K562 (cell line): ENCODE measurements around the gene HLA-DOB. TPM values are rescaled to one million over a fixed set of nuclear protein-coding genes. Genes with fewer than 3 reads are reported as not detected.

ENCODE experiments used
- ATAC-seq: fragments of 200-7000 bp; cut with Tn5 transposase; 3 replicates; pipeline ENCODE4 v1.9.1; 2020; ENCODE audit warnings: moderate library complexity
- BruUV-seq: library from RNA; stranded (reverse); fragments of 400-500 nt; replicated peaks from 2 replicates; lab custom pipeline; 2021; lab: Mats Ljungman, UMichigan
- CTCF ChIA-PET: fragments of 300-600 bp; formaldehyde crosslinking; extraction: SDS; loops from one replicate; lab custom pipeline; 2021; ENCODE audit warnings: low intra/inter-chr PET ratio; lab: Yijun Ruan, JAX
- POLR2A ChIA-PET: fragments of 300-600, 350-650 bp; sonication (Branson Sonifier 250); formaldehyde crosslinking; extraction: SDS; loops from one replicate; lab custom pipeline; 2021; ENCODE audit warnings: antibody characterized with exemption, inconsistent platforms; lab: Yijun Ruan, JAX
- DNase-seq, 4 experiments: peaks; one replicate each; pipeline versions ENCODE4 v3.0.0 to v3.0.0-alpha.2; 2011 to 2018; ENCODE audit warnings: low spot score in 3 of 4, mixed read lengths in 3 of 4; ENCODE audit errors: extremely low read depth in 1 of 4
- FAIRE-seq: peaks from 2 replicates; lab custom pipeline; 2011; peaks lifted over from hg19 to GRCh38; lab: Jason Lieb, UNC
- H2AFZ ChIP-seq: 2 replicates; pipeline ENCODE4 v1.6.0; 2011; ENCODE audit warnings: low read depth, low read length, control low read depth, inconsistent platforms
- H3K27ac ChIP-seq: fragments of 200-600 bp; 3 replicates; pipeline ENCODE4 v1.8.0; 2011; ENCODE audit warnings: low read depth, mild to moderate bottlenecking, control low read depth, inconsistent platforms, low read length, moderate library complexity, mixed read lengths; ENCODE audit errors: extremely low read depth
- H3K27me3 ChIP-seq, 2 experiments: fragments of 300-600 bp in 1 of 2; 2 replicates in 1 of 2; 3 replicates in 1 of 2; pipeline versions ENCODE4 v1.6.0 to v1.8.0; 2011; ENCODE audit warnings: inconsistent platforms in 2 of 2, low read length in 2 of 2, mild to moderate bottlenecking in 1 of 2, mixed read lengths in 1 of 2, moderate library complexity in 1 of 2; ENCODE audit not compliant: control insufficient read depth in 2 of 2, insufficient read depth in 2 of 2
- H3K36me3 ChIP-seq: fragments of 300-600 bp; 3 replicates; pipeline ENCODE4 v1.8.0; 2011; ENCODE audit warnings: mild to moderate bottlenecking, low read length, inconsistent platforms; ENCODE audit not compliant: control insufficient read depth, insufficient read depth
- H3K4me1 ChIP-seq, 2 experiments: fragments of 200-600 bp in 1 of 2; replicated peaks in 1 of 2; 2 replicates in 1 of 2; 3 replicates in 1 of 2; pipeline versions ENCODE4 v1.5.1 to v1.8.0; 2011; ENCODE audit warnings: inconsistent platforms in 2 of 2, low read length in 2 of 2, mild to moderate bottlenecking in 1 of 2, mixed read lengths in 1 of 2, moderate library complexity in 1 of 2; ENCODE audit not compliant: control insufficient read depth in 2 of 2, insufficient read depth in 2 of 2
- H3K4me2 ChIP-seq: 2 replicates; pipeline ENCODE4 v1.6.1; 2011; ENCODE audit warnings: low read length, control low read depth, inconsistent platforms, mixed read lengths; ENCODE audit not compliant: insufficient read depth
- H3K4me3 ChIP-seq: fragments of 200-600 bp; sonication (generic), shearing (Covaris generic); 2 replicates; pipeline ENCODE4 v1.5.1; 2016; ENCODE audit warnings: control low read depth, inconsistent platforms
- H3K79me2 ChIP-seq: fragments of 200-600 bp; 3 replicates; pipeline ENCODE4 v1.8.0; 2011; ENCODE audit warnings: low read length, inconsistent platforms; ENCODE audit not compliant: control insufficient read depth, insufficient read depth
- H3K9ac ChIP-seq, 2 experiments: 2 replicates each; pipeline versions ENCODE4 v1.6.0 to v1.6.1; 2011; ENCODE audit warnings: low read depth in 2 of 2, low read length in 2 of 2, control low read depth in 1 of 2, inconsistent platforms in 1 of 2, mild to moderate bottlenecking in 1 of 2, mixed read lengths in 1 of 2; ENCODE audit not compliant: insufficient read depth in 1 of 2
- H3K9me1 ChIP-seq: one replicate; pipeline ENCODE4 v1.6.0; 2011; ENCODE audit warnings: inconsistent platforms, mild to moderate bottlenecking, low read length, moderate library complexity; ENCODE audit not compliant: control insufficient read depth, insufficient read depth
- H3K9me3 ChIP-seq: replicated peaks from 2 replicates; pipeline ENCODE4 v1.5.1; 2011; ENCODE audit warnings: low read depth, low read length, inconsistent platforms; ENCODE audit not compliant: control insufficient read depth, insufficient read depth
- H4K20me1 ChIP-seq: replicated peaks from 2 replicates; pipeline ENCODE4 v1.6.1; 2011; ENCODE audit warnings: low read length, inconsistent platforms, mixed read lengths; ENCODE audit not compliant: control insufficient read depth, insufficient read depth
- BRF1 ChIP-seq: IDR thresholded peaks from 3 replicates; pipeline ENCODE4 v1.6.1; 2011; ENCODE audit warnings: borderline replicate concordance, mild to moderate bottlenecking; ENCODE audit not compliant: insufficient read length; ENCODE audit errors: extremely low read depth
- GATAD2B ChIP-seq: fragments of 450-650 bp; IDR thresholded peaks from 2 replicates; pipeline ENCODE4 v1.6.1; 2017; ENCODE audit warnings: mild to moderate bottlenecking, borderline replicate concordance
- POLR2H ChIP-seq: IDR thresholded peaks from 2 replicates; pipeline ENCODE4 v1.6.1; 2016; ENCODE audit warnings: missing genetic modification characterization, low read depth, mild to moderate bottlenecking, control low read depth, missing compliant biosample characterization, moderate library complexity
- TAL1 ChIP-seq: fragments of 450-650 bp; IDR thresholded peaks from 2 replicates; pipeline ENCODE4 v1.6.1; 2016; ENCODE audit warnings: mild to moderate bottlenecking
- ZNF586 ChIP-seq: fragments of 450-650 bp; formaldehyde crosslinking; conservative IDR thresholded peaks from 2 replicates; pipeline ENCODE4 v1.4.0; 2020; ENCODE audit warnings: mild to moderate bottlenecking, moderate library complexity
- ZNF589 ChIP-seq: fragments of 200-800 bp; sonication (Bioruptor generic); IDR thresholded peaks from 2 replicates; pipeline ENCODE4 v1.6.1; 2016; ENCODE audit warnings: low read depth, missing genetic modification characterization, missing compliant biosample characterization
- WGBS: fragments of 100-300 bp; shearing (Covaris generic); methylation state at CpG from one replicate; pipeline ENCODE4 v1.1.6; 2016; ENCODE audit warnings: low coverage, mixed read lengths; ENCODE audit not compliant: insufficient coverage; ENCODE audit errors: missing lambda C conversion rate; 5-methylcytosine and 5-hydroxymethylcytosine counted together
- in situ Hi-C: fragments of 300-500 bp; cut with MboI; formaldehyde crosslinking; loops from 4 replicates; pipeline ENCODE4 v1.15.0; 2018; ENCODE audit warnings: inconsistent platforms, mixed read lengths
- intact Hi-C: fragments of 100-400 bp; cut with micrococcal nuclease; formaldehyde crosslinking; loops from 2 replicates; pipeline ENCODE4 v1.14.2; 2022
- polyA plus RNA-seq, 8 experiments: library from polyadenylated mRNA; depleted of rRNA in 4 of 8; stranded (reverse) in 5 of 8; unstranded in 3 of 8; fragments of >200 nt; fragmentation: Nextera tagmentation in 2 of 8; fragmentation: Illumina TruSeq in 1 of 8; extraction: Ambion mirVana in 2 of 8; extraction: Trizol in 1 of 8; gene quantifications; 2 replicates each; pipeline versions ENCODE4 v1.2.1 to v1.2.3, GENCODE V29; 2011 to 2014; ENCODE audit warnings: inconsistent platforms in 1 of 8, missing spikeins in 1 of 8
- total RNA-seq, 7 experiments: library from RNA; depleted of rRNA in 6 of 7; stranded (reverse); fragments of >200 nt in 6 of 7; fragmentation: Illumina TruSeq in 2 of 7; extraction: Trizol in 2 of 7; gene quantifications; 2 replicates each; pipeline versions ENCODE4 v1.2.1 to v1.2.3, GENCODE V29; 2011 to 2021; ENCODE audit warnings: low replicate concordance in 1 of 7
- TF ChIP-seq, protein P1 (sequence below): sonication (generic); formaldehyde crosslinking; IDR thresholded peaks from 2 replicates; pipeline ENCODE4 v1.9.0; 2022; ENCODE audit warnings: mild to moderate bottlenecking, missing genetic modification reagents
- TF ChIP-seq, protein P2 (sequence below), 2 experiments: IDR thresholded peaks; 2 replicates each; pipeline ENCODE4 v1.6.1; 2012; ENCODE audit warnings: improper control_type of control experiment in 2 of 2, low read depth in 2 of 2, low read length in 2 of 2, borderline replicate concordance in 1 of 2
- TF ChIP-seq, protein P3 (sequence below): fragments of 450-650 bp; IDR thresholded peaks from 2 replicates; pipeline ENCODE4 v1.7.0; 2016; ENCODE audit warnings: borderline replicate concordance
- TF ChIP-seq, protein P4 (sequence below): sonication (generic); formaldehyde crosslinking; IDR thresholded peaks from 2 replicates; pipeline ENCODE4 v1.8.1; 2023; ENCODE audit warnings: mild to moderate bottlenecking, missing genetic modification reagents, moderate library complexity

HLA-DOB gene
- total and polyA plus RNA-seq, 9 of the 15 experiments (the other 6 are each of a cell fraction or from before 2014, with no cell fraction given) = 1.2 to 4.0 (median 2.5) TPM

DNA sequence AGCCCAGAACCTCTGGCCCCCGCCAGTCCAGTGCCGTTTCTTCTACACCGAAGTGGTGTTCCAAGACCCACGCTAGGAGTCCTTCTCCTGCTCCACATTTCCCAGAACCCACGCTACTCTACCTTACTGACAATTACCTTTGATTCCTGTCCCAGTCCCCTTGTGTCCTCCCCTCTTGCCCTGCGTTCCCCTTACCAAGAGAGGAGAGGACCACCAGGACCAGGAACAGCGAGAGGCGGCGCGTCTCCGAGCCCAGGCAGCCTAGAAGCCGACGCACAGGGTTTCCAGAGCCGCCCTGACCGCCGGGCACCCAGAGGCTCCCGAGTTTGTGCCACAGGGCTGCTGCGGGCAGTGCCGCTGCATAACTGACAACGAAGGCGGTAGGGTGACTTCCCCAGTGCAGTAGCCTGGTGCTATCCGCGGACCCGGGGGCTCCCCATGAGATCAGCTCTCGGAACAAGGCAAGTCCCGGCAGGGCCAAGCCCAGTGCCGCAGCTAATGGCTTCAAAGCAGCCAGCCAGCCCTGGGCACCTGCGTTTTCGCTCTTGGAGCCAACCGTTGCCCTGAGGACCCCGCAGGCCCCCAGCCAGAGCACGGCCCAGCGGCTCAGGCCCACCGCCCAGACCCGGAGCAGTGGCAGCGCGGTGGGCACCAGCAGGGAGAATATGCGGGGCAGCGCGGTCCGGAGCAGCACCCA lies 36.2 kb upstream of the HLA-DOB start:
- Histone ChIP-seq H3K4me2 (peak overlapping the region; percentile 91), H3K27me3 (peaks cover 17 to 51% of the 10 kb centered on the region in 2 experiments), H3K4me3 (peak overlapping the region; percentile 65), H2AFZ (peak overlapping the region; percentile 99), H3K9me3 (no peaks in the 10 kb centered on the region), H3K4me1 (peaks cover 21 to 30% of the 10 kb centered on the region in 2 experiments), H3K79me2 (no peaks in the 10 kb centered on the region), H4K20me1 (peaks cover 8% of the 10 kb centered on the region; the same call in 1 of the 2 replicates), H3K36me3 (no peaks in the 10 kb centered on the region), H3K27ac (peak overlapping the region; percentile 61; the same call in 2 of the 3 replicates), H3K9me1 (peaks cover 3% of the 10 kb centered on the region), H3K9ac (peak overlapping the region; percentile 66 to 93)
- ChIA-PET POLR2A (interaction anchor here (0.6 to 7.5 kb wide), 11 partner anchors 7 to 1061 kb away, joined by 3 to 56 read pairs (median 5); partner anchors contain the start of gene TAP2), CTCF (interaction anchor here (0.9 to 2.1 kb wide), 7 partner anchors 8 to 20 kb away, joined by 3 to 27 read pairs (median 6); partner anchors contain the start of gene TAP2)
- no TSS peak for BruUV-seq
- ATAC-seq (no peak), DNase-seq (no peak), FAIRE-seq (no peak)
- in situ Hi-C loops = no loop called here
- intact Hi-C loops = loop anchor here (1.0 kb wide), 1 partner anchor 15 kb away; the partner anchor contains the start of gene TAP2
- WGBS = 50% methylated on average over 36 of the region's 41 CpGs
- TF ChIP-seq TAL1 (no peak), BRF1 (no peak), GATAD2B (no peak), POLR2H (tag) (no peak), ZNF589 (CRISPR knock-in tag) (peak; percentile 60; the same call in 1 of the 2 replicates), ZNF586 (CRISPR knock-in tag) (no peak)
- TF ChIP-seq, protein P1, sequence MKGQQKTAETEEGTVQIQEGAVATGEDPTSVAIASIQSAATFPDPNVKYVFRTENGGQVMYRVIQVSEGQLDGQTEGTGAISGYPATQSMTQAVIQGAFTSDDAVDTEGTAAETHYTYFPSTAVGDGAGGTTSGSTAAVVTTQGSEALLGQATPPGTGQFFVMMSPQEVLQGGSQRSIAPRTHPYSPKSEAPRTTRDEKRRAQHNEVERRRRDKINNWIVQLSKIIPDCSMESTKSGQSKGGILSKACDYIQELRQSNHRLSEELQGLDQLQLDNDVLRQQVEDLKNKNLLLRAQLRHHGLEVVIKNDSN (CRISPR knock-in tag) = no peak
- TF ChIP-seq, protein P2, sequence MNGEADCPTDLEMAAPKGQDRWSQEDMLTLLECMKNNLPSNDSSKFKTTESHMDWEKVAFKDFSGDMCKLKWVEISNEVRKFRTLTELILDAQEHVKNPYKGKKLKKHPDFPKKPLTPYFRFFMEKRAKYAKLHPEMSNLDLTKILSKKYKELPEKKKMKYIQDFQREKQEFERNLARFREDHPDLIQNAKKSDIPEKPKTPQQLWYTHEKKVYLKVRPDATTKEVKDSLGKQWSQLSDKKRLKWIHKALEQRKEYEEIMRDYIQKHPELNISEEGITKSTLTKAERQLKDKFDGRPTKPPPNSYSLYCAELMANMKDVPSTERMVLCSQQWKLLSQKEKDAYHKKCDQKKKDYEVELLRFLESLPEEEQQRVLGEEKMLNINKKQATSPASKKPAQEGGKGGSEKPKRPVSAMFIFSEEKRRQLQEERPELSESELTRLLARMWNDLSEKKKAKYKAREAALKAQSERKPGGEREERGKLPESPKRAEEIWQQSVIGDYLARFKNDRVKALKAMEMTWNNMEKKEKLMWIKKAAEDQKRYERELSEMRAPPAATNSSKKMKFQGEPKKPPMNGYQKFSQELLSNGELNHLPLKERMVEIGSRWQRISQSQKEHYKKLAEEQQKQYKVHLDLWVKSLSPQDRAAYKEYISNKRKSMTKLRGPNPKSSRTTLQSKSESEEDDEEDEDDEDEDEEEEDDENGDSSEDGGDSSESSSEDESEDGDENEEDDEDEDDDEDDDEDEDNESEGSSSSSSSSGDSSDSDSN (IDR thresholded peaks at IDR 0.05; ENCODE audit: borderline replicate concordance in 1 of 2, low read depth in 2 of 2, low read length in 2 of 2) = no peak
- TF ChIP-seq, protein P3, sequence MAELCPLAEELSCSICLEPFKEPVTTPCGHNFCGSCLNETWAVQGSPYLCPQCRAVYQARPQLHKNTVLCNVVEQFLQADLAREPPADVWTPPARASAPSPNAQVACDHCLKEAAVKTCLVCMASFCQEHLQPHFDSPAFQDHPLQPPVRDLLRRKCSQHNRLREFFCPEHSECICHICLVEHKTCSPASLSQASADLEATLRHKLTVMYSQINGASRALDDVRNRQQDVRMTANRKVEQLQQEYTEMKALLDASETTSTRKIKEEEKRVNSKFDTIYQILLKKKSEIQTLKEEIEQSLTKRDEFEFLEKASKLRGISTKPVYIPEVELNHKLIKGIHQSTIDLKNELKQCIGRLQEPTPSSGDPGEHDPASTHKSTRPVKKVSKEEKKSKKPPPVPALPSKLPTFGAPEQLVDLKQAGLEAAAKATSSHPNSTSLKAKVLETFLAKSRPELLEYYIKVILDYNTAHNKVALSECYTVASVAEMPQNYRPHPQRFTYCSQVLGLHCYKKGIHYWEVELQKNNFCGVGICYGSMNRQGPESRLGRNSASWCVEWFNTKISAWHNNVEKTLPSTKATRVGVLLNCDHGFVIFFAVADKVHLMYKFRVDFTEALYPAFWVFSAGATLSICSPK = no peak
- TF ChIP-seq, protein P4, sequence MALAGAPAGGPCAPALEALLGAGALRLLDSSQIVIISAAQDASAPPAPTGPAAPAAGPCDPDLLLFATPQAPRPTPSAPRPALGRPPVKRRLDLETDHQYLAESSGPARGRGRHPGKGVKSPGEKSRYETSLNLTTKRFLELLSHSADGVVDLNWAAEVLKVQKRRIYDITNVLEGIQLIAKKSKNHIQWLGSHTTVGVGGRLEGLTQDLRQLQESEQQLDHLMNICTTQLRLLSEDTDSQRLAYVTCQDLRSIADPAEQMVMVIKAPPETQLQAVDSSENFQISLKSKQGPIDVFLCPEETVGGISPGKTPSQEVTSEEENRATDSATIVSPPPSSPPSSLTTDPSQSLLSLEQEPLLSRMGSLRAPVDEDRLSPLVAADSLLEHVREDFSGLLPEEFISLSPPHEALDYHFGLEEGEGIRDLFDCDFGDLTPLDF (CRISPR knock-in tag) = no peak
